Karpas-422 (cell line): Measurements from ENCODE around the gene RILPL1. TPM values are rescaled to one million over a fixed set of nuclear protein-coding genes. Genes with fewer than 3 reads are reported as not detected.
"Not testable (repeated sequence)": the region's sequence is repeated elsewhere in the genome, so short reads cannot be mapped to it uniquely, and the experiment has no call there.

Experiments used
- DNase-seq: peaks from one replicate; pipeline ENCODE4 v3.0.0-alpha.2; 2015
- H2AFZ ChIP-seq: fragments of 200-600 bp; sonication (generic); 2 replicates; pipeline ENCODE4 v1.6.1; 2014; ENCODE audit warnings: antibody characterized with exemption, low read length, mixed read lengths
- H3K27ac ChIP-seq: fragments of 200-600 bp; sonication (generic); 2 replicates; pipeline ENCODE4 v1.5.1; 2014; ENCODE audit warnings: mild to moderate bottlenecking, low read length, moderate library complexity
- H3K27me3 ChIP-seq: fragments of 200-600 bp; sonication (generic); 2 replicates; pipeline ENCODE4 v1.6.1; 2014; ENCODE audit warnings: low read length, mixed read lengths
- H3K36me3 ChIP-seq: fragments of 200-600 bp; sonication (generic); 2 replicates; pipeline ENCODE4 v1.6.1; 2014; ENCODE audit warnings: low read length, mixed read lengths; ENCODE audit not compliant: insufficient read depth
- H3K4me1 ChIP-seq: fragments of 200-600 bp; sonication (generic); 2 replicates; pipeline ENCODE4 v1.6.1; 2014; ENCODE audit warnings: mild to moderate bottlenecking, low read length, mixed read lengths
- H3K4me2 ChIP-seq: fragments of 200-600 bp; sonication (generic); 2 replicates; pipeline ENCODE4 v1.6.1; 2014; ENCODE audit warnings: low read length, low read depth, mild to moderate bottlenecking; ENCODE audit not compliant: poor library complexity, severe bottlenecking
- H3K4me3 ChIP-seq: fragments of 200-600 bp; sonication (generic); 2 replicates; pipeline ENCODE4 v1.5.1; 2014; ENCODE audit warnings: mild to moderate bottlenecking, antibody characterized with exemption, low read length, mixed read lengths
- H3K79me2 ChIP-seq: fragments of 200-600 bp; sonication (generic); 2 replicates; pipeline ENCODE4 v1.6.1; 2014; ENCODE audit warnings: mild to moderate bottlenecking, low read length, mixed read lengths
- H3K9ac ChIP-seq: fragments of 200-600 bp; sonication (generic); 2 replicates; pipeline ENCODE4 v1.6.0; 2014; ENCODE audit warnings: low read length
- H3K9me2 ChIP-seq: fragments of 200-600 bp; sonication (generic), shearing (Covaris generic); replicated peaks from 2 replicates; pipeline ENCODE4 v1.6.0; 2014; ENCODE audit warnings: mild to moderate bottlenecking, low read length, moderate library complexity; ENCODE audit not compliant: insufficient read depth
- H3K9me3 ChIP-seq: fragments of 300-700, 200-600 bp; sonication (generic); 2 replicates; pipeline ENCODE4 v1.6.1; 2014; ENCODE audit warnings: low read length, mixed read lengths
- H4K20me1 ChIP-seq: fragments of 200-600 bp; sonication (generic); 2 replicates; pipeline ENCODE4 v1.6.1; 2014; ENCODE audit warnings: mild to moderate bottlenecking, antibody characterized with exemption, low read length, low read depth; ENCODE audit not compliant: insufficient read depth
- total RNA-seq: library from RNA; depleted of rRNA; stranded (reverse); fragments of >200 nt; shearing (Covaris generic); gene quantifications from 2 replicates; pipeline ENCODE4 v1.2.3, GENCODE V29; 2014; ENCODE audit warnings: low replicate concordance

Gene RILPL1
- total RNA-seq, 1 experiment from 2014 or later, result not detected

GRCh38 chr12:123498126-123498825, 35.2 kb downstream of the RILPL1 start:
- H3K4me3 ChIP-seq, result no peak overlapping the region
- H3K27ac ChIP-seq, result no peak overlapping the region
- H3K9me3 ChIP-seq, result no peaks in the 10 kb centered on the region
- no peaks in the 10 kb centered on the region for H3K27me3 ChIP-seq
- H3K4me2 ChIP-seq, result no peak overlapping the region
- no peak overlapping the region for H3K9ac ChIP-seq
- H3K4me1 ChIP-seq, result no peaks in the 10 kb centered on the region
- H3K9me2 ChIP-seq, result no peaks in the 10 kb centered on the region
- no peaks in the 10 kb centered on the region for H3K36me3 ChIP-seq
- H4K20me1 ChIP-seq, result no peaks in the 10 kb centered on the region
- no peak overlapping the region for H2AFZ ChIP-seq
- H3K79me2 ChIP-seq, result no peaks in the 10 kb centered on the region
- DNase-seq, result no peak

DNA sequence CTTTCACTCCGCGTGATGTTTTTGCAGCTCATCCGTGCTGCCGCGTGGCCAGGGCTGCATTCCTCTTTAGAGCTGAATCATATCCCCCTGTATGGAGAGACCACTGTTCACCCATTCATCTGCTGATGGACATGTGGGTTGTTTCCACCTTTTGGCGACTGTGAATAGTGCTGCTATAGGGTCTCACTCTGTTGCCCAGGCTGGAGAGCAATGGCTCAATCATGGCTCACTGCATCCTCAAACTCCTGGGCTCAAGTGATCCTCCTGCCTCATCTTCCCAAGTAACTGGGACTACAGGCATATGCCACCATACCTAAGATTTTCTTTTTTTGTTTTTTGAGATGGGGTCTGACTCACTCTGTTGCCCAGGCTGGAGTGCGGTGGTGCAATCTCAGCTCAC, 36.5 kb downstream of the RILPL1 start:
- Histone ChIP-seq H3K36me3 (no peaks in the 10 kb centered on the region), H3K27me3 (no peaks in the 10 kb centered on the region), H3K27ac (no peak overlapping the region), H4K20me1 (no peaks in the 10 kb centered on the region), H3K9me2 (no peaks in the 10 kb centered on the region), H3K79me2 (no peaks in the 10 kb centered on the region), H3K4me2 (no peak overlapping the region), H3K4me3 (no peak overlapping the region), H3K4me1 (no peaks in the 10 kb centered on the region), H2AFZ (no peak overlapping the region), H3K9ac (no peak overlapping the region), H3K9me3 (no peaks in the 10 kb centered on the region)
- DNase-seq, result no peak

GRCh38 chr12:123494124-123494851, 39.2 kb downstream of the RILPL1 start:
- Histone ChIP-seq H3K4me1 (no peaks in the 10 kb centered on the region), H3K4me2 (no peak overlapping the region), H2AFZ (no peak overlapping the region), H3K4me3 (no peak overlapping the region), H3K9me2 (no peaks in the 10 kb centered on the region), H4K20me1 (no peaks in the 10 kb centered on the region), H3K27ac (no peak overlapping the region), H3K27me3 (no peaks in the 10 kb centered on the region), H3K36me3 (no peaks in the 10 kb centered on the region), H3K9ac (no peak overlapping the region), H3K79me2 (no peaks in the 10 kb centered on the region), H3K9me3 (no peaks in the 10 kb centered on the region)
- DNase-seq, result no peak

GRCh38 chr12:123492339-123493039, 41.0 kb downstream of the RILPL1 start:
- not testable (repeated sequence) for H3K27me3 ChIP-seq, H4K20me1 ChIP-seq, H3K4me1 ChIP-seq, H3K9ac ChIP-seq, H3K27ac ChIP-seq, H3K9me3 ChIP-seq, H2AFZ ChIP-seq, H3K4me3 ChIP-seq, H3K36me3 ChIP-seq, DNase-seq, H3K79me2 ChIP-seq, H3K9me2 ChIP-seq, H3K4me2 ChIP-seq

DNA sequence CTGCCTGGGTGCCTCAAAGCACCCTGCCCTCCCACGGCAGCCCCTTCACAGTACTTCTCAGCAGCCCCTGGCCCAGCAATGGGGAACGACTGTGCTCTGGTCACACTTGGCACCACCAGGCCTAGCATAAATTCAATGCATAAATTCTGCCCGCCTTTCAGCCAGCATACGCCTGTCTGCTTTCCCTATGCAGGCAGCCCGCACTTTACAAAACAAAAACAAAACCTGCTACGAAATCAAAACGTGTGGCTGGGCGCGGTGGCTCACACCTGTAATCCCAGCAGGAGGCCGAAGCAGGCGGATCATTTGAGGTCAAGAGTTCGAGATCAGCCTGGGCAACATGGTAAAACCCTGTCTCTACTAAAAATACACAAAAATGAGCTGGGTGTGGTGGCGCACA, 42.0 kb downstream of the RILPL1 start:
- no peak for DNase-seq

GRCh38 chr12:123491056-123491455, 42.5 kb downstream of the RILPL1 start:
- no peak overlapping the region for H2AFZ ChIP-seq
- H3K79me2 ChIP-seq, result no peaks in the 10 kb centered on the region
- no peaks in the 10 kb centered on the region for H3K36me3 ChIP-seq
- no peak overlapping the region for H3K9ac ChIP-seq
- H3K27ac ChIP-seq, result no peak overlapping the region
- no peak overlapping the region for H3K4me3 ChIP-seq
- H4K20me1 ChIP-seq, result no peaks in the 10 kb centered on the region
- no peaks in the 10 kb centered on the region for H3K4me1 ChIP-seq
- no peak overlapping the region for H3K4me2 ChIP-seq
- DNase-seq, result no peak
- no peaks in the 10 kb centered on the region for H3K9me2 ChIP-seq
- no peaks in the 10 kb centered on the region for H3K9me3 ChIP-seq
- H3K27me3 ChIP-seq, result no peaks in the 10 kb centered on the region

More for the DNA sequence above, 42.0 kb downstream of the RILPL1 start:
- H3K9ac ChIP-seq, result no peak overlapping the region
- H3K4me1 ChIP-seq, result no peaks in the 10 kb centered on the region
- H3K27ac ChIP-seq, result no peak overlapping the region
- no peaks in the 10 kb centered on the region for H4K20me1 ChIP-seq
- H3K4me3 ChIP-seq, result no peak overlapping the region
- H3K36me3 ChIP-seq, result no peaks in the 10 kb centered on the region
- H3K9me2 ChIP-seq, result no peaks in the 10 kb centered on the region
- no peaks in the 10 kb centered on the region for H3K27me3 ChIP-seq
- no peak overlapping the region for H3K4me2 ChIP-seq
- no peaks in the 10 kb centered on the region for H3K79me2 ChIP-seq
- no peaks in the 10 kb centered on the region for H3K9me3 ChIP-seq
- no peak overlapping the region for H2AFZ ChIP-seq

DNA sequence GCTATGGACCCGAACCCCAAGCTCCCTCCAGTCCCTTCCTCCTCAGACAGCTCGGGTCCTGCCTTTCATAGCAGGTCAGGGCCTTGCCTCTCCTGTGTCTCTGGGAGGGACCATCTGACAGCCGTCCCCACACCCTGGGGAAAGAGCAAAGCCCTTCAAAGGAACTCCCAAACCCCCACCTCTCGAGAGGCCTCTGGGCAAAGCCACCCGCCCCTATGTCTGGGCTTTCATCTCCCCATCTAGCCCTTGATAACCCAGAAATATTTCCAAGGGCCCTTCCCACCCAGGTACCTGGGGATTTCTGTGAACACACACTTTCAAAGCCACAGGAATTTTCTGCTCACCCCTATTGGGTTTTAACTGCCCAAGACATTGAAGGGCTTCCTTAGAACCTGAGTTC, 43.4 kb downstream of the RILPL1 start:
- Histone ChIP-seq H3K4me3 (no peak overlapping the region), H2AFZ (no peak overlapping the region), H3K4me1 (no peaks in the 10 kb centered on the region), H3K9me2 (no peaks in the 10 kb centered on the region), H3K9me3 (no peaks in the 10 kb centered on the region), H3K36me3 (no peaks in the 10 kb centered on the region), H3K27ac (no peak overlapping the region), H3K9ac (no peak overlapping the region), H3K4me2 (no peak overlapping the region), H4K20me1 (no peaks in the 10 kb centered on the region), H3K79me2 (no peaks in the 10 kb centered on the region), H3K27me3 (no peaks in the 10 kb centered on the region)
- DNase-seq, result no peak

DNA sequence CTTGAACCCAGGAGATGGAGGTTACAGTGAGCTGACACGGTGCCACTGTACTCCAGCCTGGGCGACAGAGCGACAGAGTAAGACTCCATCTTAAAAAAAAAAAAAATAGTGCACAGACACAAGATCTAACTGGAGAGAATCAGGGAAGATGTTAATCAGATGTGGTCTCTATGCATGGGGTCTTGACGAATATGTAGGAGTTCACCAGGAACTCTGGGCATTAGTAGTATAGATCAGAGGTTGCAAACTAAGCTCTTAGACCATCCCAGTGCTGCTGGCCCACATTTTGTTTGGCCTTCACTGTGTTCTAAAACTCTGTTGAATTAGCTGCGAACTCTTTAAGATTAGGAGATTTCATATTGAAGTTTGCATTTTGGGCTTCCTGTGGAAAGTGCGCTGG, 43.9 kb downstream of the RILPL1 start:
- Histone ChIP-seq H2AFZ (no peak overlapping the region), H3K4me1 (no peaks in the 10 kb centered on the region), H3K9ac (no peak overlapping the region), H3K9me2 (no peaks in the 10 kb centered on the region), H3K36me3 (no peaks in the 10 kb centered on the region), H3K4me2 (no peak overlapping the region), H3K27me3 (no peaks in the 10 kb centered on the region), H3K27ac (no peak overlapping the region), H3K79me2 (no peaks in the 10 kb centered on the region), H3K4me3 (no peak overlapping the region), H3K9me3 (no peaks in the 10 kb centered on the region), H4K20me1 (no peaks in the 10 kb centered on the region)
- no peak for DNase-seq
